ENCODE data around the gene HSD17B1.

HSD17B1 gene

DNA sequence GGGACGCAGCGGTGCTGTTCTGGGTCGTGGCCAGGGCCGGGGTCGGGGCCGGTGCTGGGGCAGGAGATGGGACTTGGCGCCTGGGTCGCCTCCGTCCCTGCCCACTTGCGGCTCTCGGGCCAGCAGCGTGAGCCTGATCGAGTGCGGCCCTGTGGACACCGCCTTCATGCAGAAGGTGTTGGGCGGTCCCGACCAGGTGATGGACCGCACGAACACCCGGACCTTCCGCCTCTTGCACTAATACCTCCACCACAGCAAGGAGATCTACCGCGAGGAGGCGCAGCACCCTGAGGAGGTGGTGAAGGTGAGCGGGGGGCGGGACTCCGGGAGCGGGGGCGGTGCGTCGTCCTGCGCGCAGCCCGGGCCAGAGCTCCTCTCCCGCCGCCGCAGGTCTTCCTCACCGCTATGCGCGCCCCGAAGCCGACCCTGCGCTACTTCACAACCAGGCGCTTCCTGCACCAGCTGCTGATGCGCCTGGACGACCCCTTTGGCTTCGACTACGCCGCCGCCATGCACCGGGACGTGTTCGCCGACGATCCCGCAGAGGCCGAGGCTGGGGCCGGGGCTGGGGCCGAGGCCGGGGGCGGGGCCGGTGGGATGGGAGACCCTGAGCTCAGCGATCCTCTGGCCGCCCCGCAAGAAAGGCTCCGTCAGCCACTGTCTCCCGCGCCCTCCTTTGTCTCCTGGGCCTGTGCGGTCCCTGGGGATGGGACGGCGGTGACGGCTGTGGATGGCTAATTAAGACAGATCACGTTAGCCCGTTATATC lies 4.5 kb upstream of the HSD17B1 start:
- FAIRE-seq = no peak

DNA sequence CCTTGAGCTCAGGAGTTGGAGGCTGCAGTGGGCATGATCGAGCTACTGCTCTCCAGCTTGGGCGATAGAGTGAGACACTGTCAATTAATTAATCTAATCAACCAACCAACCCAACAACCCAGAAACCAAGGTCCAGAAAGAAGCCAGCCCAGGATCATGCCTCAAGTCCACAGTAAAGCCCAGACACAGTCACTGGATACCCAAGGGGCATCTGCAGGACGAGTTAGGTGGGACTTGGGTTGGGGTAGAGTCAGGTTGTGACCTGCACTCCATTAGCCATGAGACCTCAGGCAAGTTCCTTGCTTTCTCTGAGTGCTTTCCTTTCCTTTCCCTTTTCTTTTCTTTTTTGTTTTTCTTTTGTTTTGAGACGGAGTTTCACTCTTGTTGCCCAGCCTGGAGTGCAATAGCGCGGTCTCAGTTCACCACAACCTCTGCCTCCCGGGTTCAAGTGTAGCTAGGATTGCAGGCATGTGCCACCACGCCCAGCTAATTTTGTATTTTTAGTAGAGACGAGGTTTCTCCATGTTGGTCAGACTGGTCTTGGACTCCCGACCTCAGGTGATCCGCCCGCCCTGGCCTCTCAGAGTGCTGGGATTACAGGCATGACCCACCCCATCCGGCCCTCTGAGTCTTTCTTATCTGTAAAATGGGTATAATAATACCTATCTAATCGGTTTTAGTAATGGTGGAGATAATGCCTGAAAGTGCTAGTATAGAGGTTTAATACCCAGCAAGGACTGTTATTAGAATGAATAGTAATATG lies 3.5 kb upstream of the HSD17B1 start:
- no peak for FAIRE-seq

GRCh38 chr17:42553161-42553818 lies 567 bp downstream of the HSD17B1 start:
- FAIRE-seq = no peak

GRCh38 chr17:42553866-42554249 lies 1.1 kb downstream of the HSD17B1 start:
- no peak for FAIRE-seq

- no peak for FAIRE-seq
These were observed 1.8 kb downstream of the HSD17B1 start for GRCh38 chr17:42554250-42555121.

DNA sequence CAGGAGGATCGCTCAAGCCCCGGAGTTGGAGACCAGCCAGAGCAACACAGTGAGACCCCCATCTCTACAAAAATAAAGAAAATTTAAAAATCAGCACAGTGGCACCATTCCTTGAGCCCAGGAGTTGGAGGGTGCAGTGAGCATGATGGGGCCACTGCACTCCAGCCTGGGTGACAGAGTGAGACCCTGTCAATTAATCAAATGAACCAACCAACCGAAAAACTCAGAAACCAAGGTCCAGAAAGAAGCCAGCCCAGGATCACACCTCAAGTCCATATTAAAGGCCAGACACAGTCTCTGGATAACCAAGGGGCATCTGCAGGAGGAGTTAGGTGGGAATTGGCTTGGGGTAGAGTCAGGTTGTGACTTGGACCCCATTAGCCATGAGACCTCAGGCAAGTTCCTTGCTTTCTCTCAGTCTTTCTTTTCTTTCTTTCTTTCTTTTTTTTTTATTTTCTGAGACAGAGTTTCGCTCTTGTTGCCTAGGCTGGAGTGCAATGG lies 2.4 kb downstream of the HSD17B1 start:
- FAIRE-seq = no peak

DNA sequence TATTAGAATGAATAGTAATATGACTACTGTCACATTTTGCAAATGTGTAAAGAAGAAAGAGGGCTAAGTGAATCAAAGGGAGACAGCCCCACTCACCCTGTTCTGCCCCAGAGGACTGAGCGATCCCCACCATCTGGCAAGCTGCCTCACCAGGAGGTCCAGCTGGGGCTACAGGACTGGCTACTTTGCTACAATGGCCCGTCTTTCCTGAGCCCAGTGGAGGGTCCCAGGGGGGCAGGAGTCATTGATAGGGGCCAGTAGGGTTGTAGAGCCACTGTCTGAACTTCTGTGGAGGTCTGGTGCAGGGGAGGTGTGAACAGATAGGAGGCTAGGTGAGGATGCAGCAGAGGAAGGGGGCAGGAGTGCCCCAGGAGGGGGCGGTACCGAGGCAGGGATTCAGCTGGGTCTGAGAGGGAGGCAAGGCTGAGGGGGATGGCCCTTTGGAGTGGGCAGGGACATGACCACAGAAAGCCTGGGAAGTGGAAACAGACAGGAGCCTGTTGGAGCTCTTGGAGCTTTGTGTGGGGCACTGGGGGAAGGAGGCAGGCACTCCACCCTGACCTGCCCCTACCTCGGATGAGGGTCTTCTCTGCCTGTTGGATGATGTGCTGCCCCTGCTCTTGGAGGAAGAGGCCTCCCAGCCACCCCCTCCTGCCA lies 3.4 kb downstream of the HSD17B1 start:
- FAIRE-seq = peak; percentile 55

- no peak for FAIRE-seq
These were observed 6.4 kb downstream of the HSD17B1 start for GRCh38 chr17:42559075-42559474.

GRCh38 chr17:42560246-42560645 lies 7.5 kb downstream of the HSD17B1 start:
- FAIRE-seq = no peak

DNA sequence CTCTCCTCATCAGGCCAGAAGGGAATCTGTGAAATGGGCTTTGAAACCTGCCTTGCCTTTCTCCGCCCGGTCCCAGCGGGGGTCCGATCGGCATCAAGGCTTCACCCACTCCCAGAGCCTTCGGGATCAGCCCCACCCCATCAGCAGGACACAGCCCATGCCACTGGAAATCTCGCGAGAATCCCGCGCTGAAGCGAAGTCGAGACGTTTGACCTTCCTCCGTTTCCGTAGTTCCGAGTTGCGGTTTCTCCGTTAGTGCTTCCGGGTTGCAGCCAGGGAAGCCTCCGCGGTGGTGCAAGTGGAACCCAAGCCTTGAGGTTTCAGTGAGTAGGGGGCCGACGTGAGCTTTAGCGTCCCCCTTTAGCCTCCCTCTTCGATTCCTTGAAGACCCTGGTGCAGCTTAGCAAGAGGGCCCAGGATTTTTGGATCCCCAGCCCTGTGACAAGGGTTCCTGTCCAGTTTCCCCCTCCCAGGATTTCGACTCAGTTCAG lies 9.2 kb downstream of the HSD17B1 start, which contains the start of gene COASY:
COASY (plus strand) TSS at position 252 of the 491 bp plus-strand sequence. CDS start 475 bp downstream, outside the sequence.
- no peak for FAIRE-seq

- FAIRE-seq = no peak
These were observed 9.8 kb downstream of the HSD17B1 start for GRCh38 chr17:42562388-42563142.

DNA sequence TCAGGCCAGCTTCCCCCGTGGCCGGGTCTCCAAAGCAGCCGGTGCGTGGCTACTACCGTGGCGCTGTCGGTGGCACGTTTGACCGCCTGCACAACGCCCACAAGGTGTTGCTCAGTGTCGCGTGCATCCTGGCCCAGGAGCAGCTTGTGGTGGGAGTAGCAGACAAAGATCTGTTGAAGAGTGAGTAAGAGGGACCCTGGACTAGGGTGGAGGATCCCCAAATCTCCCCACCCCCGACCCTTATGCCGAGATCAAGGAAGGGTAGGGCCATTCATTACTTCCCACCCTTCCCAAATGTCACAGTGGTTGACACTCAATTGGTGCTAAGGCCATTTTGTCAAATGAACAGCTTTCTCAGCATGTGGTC lies 10.4 kb downstream of the HSD17B1 start:
- FAIRE-seq = no peak

DNA sequence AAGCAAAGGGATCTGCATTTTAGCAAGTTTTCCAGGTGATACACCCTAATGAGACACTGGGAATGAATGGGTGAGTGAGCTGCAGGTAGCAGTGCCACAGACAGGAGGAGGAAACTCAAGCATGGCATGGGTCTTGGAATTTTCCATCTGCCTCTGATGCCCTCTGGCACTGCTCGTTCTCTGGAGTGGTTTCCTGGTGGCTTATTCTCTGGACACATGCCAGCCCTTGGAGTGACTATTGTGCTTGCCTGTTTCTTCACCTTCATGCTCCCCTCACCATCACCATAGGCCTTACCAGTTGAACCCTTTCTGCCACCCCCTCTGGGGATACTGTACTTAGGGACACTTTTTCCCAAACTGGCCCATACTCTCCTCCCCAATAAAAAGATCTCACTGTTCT lies 10.8 kb downstream of the HSD17B1 start:
- no peak for FAIRE-seq

- no peak for FAIRE-seq
These were observed 11.2 kb downstream of the HSD17B1 start for GRCh38 chr17:42563950-42564349.

- no peak for FAIRE-seq
These were observed 12.2 kb downstream of the HSD17B1 start for GRCh38 chr17:42564815-42565522.

- FAIRE-seq = no peak
These were observed 12.9 kb downstream of the HSD17B1 start for GRCh38 chr17:42565523-42566214.

- FAIRE-seq = no peak
These were observed 13.6 kb downstream of the HSD17B1 start for GRCh38 chr17:42566215-42566882.

GRCh38 chr17:42566883-42567573 lies 14.3 kb downstream of the HSD17B1 start, which contains the start of gene MLX:
Gene MLX (plus strand): TSS chr17:42567100. CDS start chr17:42567125, 25 bp downstream.
- FAIRE-seq = no peak

All from G401.6 (cell line).